ENCODE data around the gene ADRA2B. TPM values are rescaled to one million over a fixed set of nuclear protein-coding genes. Genes with fewer than 3 reads are reported as not detected.

The ADRA2B gene
- total and polyA plus RNA-seq, 2 donors (not counting 3 experiments of a cell fraction or from before 2014, with no cell fraction given), result not detected

- Histone ChIP-seq H3K4me2 (ENCODE audit: insufficient read depth, low read length) (no peak overlapping the region), H3K36me3 (ENCODE audit: control insufficient read depth in 2 of 2, extremely low read depth in 1 of 2, insufficient read depth in 2 of 2, low read length in 2 of 2) (no peaks in the 10 kb centered on the region), H3K4me1 (ENCODE audit: control insufficient read depth, extremely low read depth, insufficient read depth, low read length) (no peaks in the 10 kb centered on the region), H3K9me1 (replicated peaks; ENCODE audit: control insufficient read depth, extremely low read depth, insufficient read depth, low read length) (no peaks in the 10 kb centered on the region), H3K9ac (replicated peaks; ENCODE audit: extremely low read depth, insufficient read depth, low read length) (no peak overlapping the region), H3K9me3 (replicated peaks; ENCODE audit: control insufficient read depth, insufficient read depth, low read length) (no peaks in the 10 kb centered on the region), H2AFZ (ENCODE audit: low read depth, low read length) (no peak overlapping the region), H3K27me3 (ENCODE audit: control insufficient read depth in 2 of 2, insufficient read depth in 2 of 2, low read length in 2 of 2) (peaks cover 7 to 9% of the 10 kb centered on the region in 2 experiments), H3K79me2 (ENCODE audit: control insufficient read depth, insufficient read depth, low read length) (no peaks in the 10 kb centered on the region), H3K4me3 (replicated peaks in 1 of 3; ENCODE audit: insufficient read depth in 1 of 3, low read depth in 1 of 3, low read length in 3 of 3) (no peak overlapping the region), H3K27ac (ENCODE audit: insufficient read depth, low read depth, low read length) (no peak overlapping the region), H4K20me1 (replicated peaks; ENCODE audit: control insufficient read depth, extremely low read depth, insufficient read depth, low read length) (no peaks in the 10 kb centered on the region)
- intact Hi-C loops (cut with micrococcal nuclease) (no loop called here), dilution Hi-C loops (cut with MboI; ENCODE audit: extremely low pct_ligation_motif_present, low sequenced_read_pairs) (no loop called here)
- TF ChIP-seq POLR2AphosphoS5 (IDR thresholded peaks at IDR 0.05; ENCODE audit: insufficient read depth, low read depth, low read length) (no peak), GATA2 (IDR thresholded peaks at IDR 0.05; ENCODE audit: insufficient read depth, insufficient read length, low read depth, low read length) (no peak), MAX (IDR thresholded peaks at IDR 0.05; ENCODE audit: insufficient read depth, insufficient read length) (no peak), FOS (IDR thresholded peaks at IDR 0.05; ENCODE audit: borderline replicate concordance, insufficient read depth, low read length) (no peak), JUN (IDR thresholded peaks at IDR 0.05; ENCODE audit: borderline replicate concordance, insufficient read depth, insufficient read length, low read depth) (no peak)
- ChIA-PET CTCF (interaction anchor here (1.1 to 3.4 kb wide), 3 partner anchors 95 to 127 kb away, joined by 3 to 47 read pairs (median 44); no protein-coding TSS in a partner anchor), POLR2A (no interaction called here)
- no peak for FAIRE-seq
- no TSS peak for BruUV-seq (replicated peaks)
- no peak for DNase-seq (ENCODE audit: low read depth, low spot score)
Measured at GRCh38 chr2:96119389-96119751, 3.0 kb upstream of the ADRA2B start.

GRCh38 chr2:96118698-96119388, 2.5 kb upstream of the ADRA2B start:
- Histone ChIP-seq H3K4me2 (ENCODE audit: insufficient read depth, low read length) (no peak overlapping the region), H2AFZ (ENCODE audit: low read depth, low read length) (no peak overlapping the region), H3K9ac (replicated peaks; ENCODE audit: extremely low read depth, insufficient read depth, low read length) (no peak overlapping the region), H3K79me2 (ENCODE audit: control insufficient read depth, insufficient read depth, low read length) (no peaks in the 10 kb centered on the region), H3K27ac (ENCODE audit: insufficient read depth, low read depth, low read length) (no peak overlapping the region), H3K4me3 (replicated peaks in 1 of 3; ENCODE audit: insufficient read depth in 1 of 3, low read depth in 1 of 3, low read length in 3 of 3) (no peak overlapping the region), H3K4me1 (ENCODE audit: control insufficient read depth, extremely low read depth, insufficient read depth, low read length) (no peaks in the 10 kb centered on the region), H3K9me3 (replicated peaks; ENCODE audit: control insufficient read depth, insufficient read depth, low read length) (no peaks in the 10 kb centered on the region), H3K36me3 (ENCODE audit: control insufficient read depth in 2 of 2, extremely low read depth in 1 of 2, insufficient read depth in 2 of 2, low read length in 2 of 2) (no peaks in the 10 kb centered on the region), H3K9me1 (replicated peaks; ENCODE audit: control insufficient read depth, extremely low read depth, insufficient read depth, low read length) (no peaks in the 10 kb centered on the region), H4K20me1 (replicated peaks; ENCODE audit: control insufficient read depth, extremely low read depth, insufficient read depth, low read length) (no peaks in the 10 kb centered on the region), H3K27me3 (ENCODE audit: control insufficient read depth in 2 of 2, insufficient read depth in 2 of 2, low read length in 2 of 2) (peaks cover 7 to 9% of the 10 kb centered on the region in 2 experiments)
- no peak for TF ChIP-seq POLR2A (IDR thresholded peaks at IDR 0.05; ENCODE audit: low read depth, low read length)
- TF ChIP-seq JUN (IDR thresholded peaks at IDR 0.05; ENCODE audit: borderline replicate concordance, insufficient read depth, insufficient read length, low read depth), result no peak
- no peak for TF ChIP-seq FOS (IDR thresholded peaks at IDR 0.05; ENCODE audit: borderline replicate concordance, insufficient read depth, low read length)
- no peak for TF ChIP-seq MAX (IDR thresholded peaks at IDR 0.05; ENCODE audit: insufficient read depth, insufficient read length)
- no peak for TF ChIP-seq MYC (IDR thresholded peaks at IDR 0.05; ENCODE audit: low read depth, low read length)
- no peak for TF ChIP-seq EZH2 (IDR thresholded peaks at IDR 0.05; ENCODE audit: borderline replicate concordance, low read depth, low read length, severe bottlenecking)
- no peak for TF ChIP-seq CTCF (IDR thresholded peaks at IDR 0.05; ENCODE audit: extremely low read depth in 1 of 2, insufficient read depth in 1 of 2, low read depth in 1 of 2, low read length in 2 of 2)
- no peak for TF ChIP-seq GATA2 (IDR thresholded peaks at IDR 0.05; ENCODE audit: insufficient read depth, insufficient read length, low read depth, low read length)
- no peak for TF ChIP-seq POLR2AphosphoS5 (IDR thresholded peaks at IDR 0.05; ENCODE audit: insufficient read depth, low read depth, low read length)
- no peak for DNase-seq (ENCODE audit: low read depth, low spot score)
- CTCF ChIA-PET, result interaction anchor here (0.7 to 3.4 kb wide), 5 partner anchors 94 to 288 kb away, joined by 3 to 47 read pairs (median 5); no protein-coding TSS in a partner anchor
- POLR2A ChIA-PET, result no interaction called here
- intact Hi-C loops (cut with micrococcal nuclease) (no loop called here), dilution Hi-C loops (cut with MboI; ENCODE audit: extremely low pct_ligation_motif_present, low sequenced_read_pairs) (no loop called here)
- BruUV-seq (replicated peaks), result no TSS peak
- FAIRE-seq, result no peak

Data from endothelial cell of umbilical vein (primary cell).